GM21619 (cell line): Measurements from ENCODE around the gene DHRS7.
"Not testable (repeated sequence)": the region's sequence is repeated elsewhere in the genome, so short reads cannot be mapped to it uniquely, and the experiment has no call there.

ENCODE experiments used
- ATAC-seq: cut with Tn5 transposase; IDR thresholded peaks from one replicate; pipeline ENCODE4 v1.9.1; 2021; ENCODE audit not compliant: unreplicated experiment

Gene DHRS7

GRCh38 chr14:60134702-60135101, 30.5 kb downstream of the DHRS7 start:
- ATAC-seq = no peak

GRCh38 chr14:60133487-60133886, 31.7 kb downstream of the DHRS7 start:
- no peak for ATAC-seq

GRCh38 chr14:60125918-60126317, 39.3 kb downstream of the DHRS7 start:
- ATAC-seq = no peak

GRCh38 chr14:60116181-60116580, 49.0 kb downstream of the DHRS7 start:
- no peak for ATAC-seq

GRCh38 chr14:60114881-60115280, 50.3 kb downstream of the DHRS7 start:
- no peak for ATAC-seq

GRCh38 chr14:60111732-60112131, 53.5 kb downstream of the DHRS7 start:
- ATAC-seq = no peak

GRCh38 chr14:60107477-60107876, 57.7 kb downstream of the DHRS7 start:
- ATAC-seq = no peak

GRCh38 chr14:60106339-60106738, 58.9 kb downstream of the DHRS7 start:
- ATAC-seq = no peak

- ATAC-seq = no peak
These were observed 62.8 kb downstream of the DHRS7 start for GRCh38 chr14:60102389-60102788.

- ATAC-seq = no peak
These were observed 63.4 kb downstream of the DHRS7 start for GRCh38 chr14:60101786-60102185.

GRCh38 chr14:60099855-60100254, 65.3 kb downstream of the DHRS7 start:
- not testable (repeated sequence) for ATAC-seq

- no peak for ATAC-seq
These were observed 67.2 kb downstream of the DHRS7 start for GRCh38 chr14:60097974-60098373.

GRCh38 chr14:60095781-60096450, 69.3 kb downstream of the DHRS7 start:
- no peak for ATAC-seq

- ATAC-seq = no peak
These were observed 70.0 kb downstream of the DHRS7 start for GRCh38 chr14:60095231-60095630.

GRCh38 chr14:60094306-60094897, 70.8 kb downstream of the DHRS7 start:
- no peak for ATAC-seq
